IMR-90 (cell line): Measurements from ENCODE around the gene CDT1. TPM values are rescaled to one million over a fixed set of nuclear protein-coding genes. Genes with fewer than 3 reads are reported as not detected.

Experiments
- ATAC-seq: fragments of 200-7000 bp; cut with Tn5 transposase; 2 replicates; pipeline ENCODE4 v1.9.1; 2020; ENCODE audit warnings: low read depth, mild to moderate bottlenecking, moderate library complexity
- BruUV-seq: library from RNA; stranded (reverse); fragments of 400-500 nt; replicated peaks from 2 replicates; lab custom pipeline; 2021; lab: Mats Ljungman, UMichigan
- CTCF ChIA-PET: fragments of 300-600 bp; formaldehyde crosslinking; extraction: SDS; loops from one replicate; lab custom pipeline; 2021; ENCODE audit warnings: antibody characterized with exemption; lab: Yijun Ruan, JAX
- POLR2A ChIA-PET: fragments of 300-600 bp; sonication (Branson Sonifier 250); formaldehyde crosslinking; loops from one replicate; lab custom pipeline; 2022; ENCODE audit warnings: antibody characterized with exemption; ENCODE audit not compliant: unreplicated experiment; lab: Charles Lee
- DNase-seq: peaks from one replicate; pipeline ENCODE4 v3.0.0; 2013
- H2AFZ ChIP-seq: replicated peaks from 2 replicates; pipeline ENCODE3; 2013; ENCODE audit warnings: low read length, mild to moderate bottlenecking; ENCODE audit not compliant: poor library complexity
- H2AK5ac ChIP-seq: 2 replicates; pipeline ENCODE4 v1.6.1; 2013; ENCODE audit warnings: low read depth, low read length, inconsistent platforms
- H2AK9ac ChIP-seq: replicated peaks from 2 replicates; pipeline ENCODE3; 2013; ENCODE audit warnings: mild to moderate bottlenecking, low read depth, low read length, moderate library complexity; ENCODE audit not compliant: poor library complexity
- H2BK120ac ChIP-seq: 2 replicates; pipeline ENCODE4 v1.6.1; 2013; ENCODE audit warnings: low read depth, low read length, inconsistent platforms
- H2BK15ac ChIP-seq: 3 replicates; pipeline ENCODE4 v1.6.1; 2013; ENCODE audit warnings: low read depth, low read length, inconsistent platforms
- H2BK20ac ChIP-seq: 2 replicates; pipeline ENCODE4 v1.6.1; 2013; ENCODE audit warnings: low read depth, mild to moderate bottlenecking, inconsistent platforms, low read length, moderate library complexity
- H2BK5ac ChIP-seq: 2 replicates; pipeline ENCODE4 v1.6.1; 2013; ENCODE audit warnings: mild to moderate bottlenecking, low read depth, low read length, inconsistent platforms; ENCODE audit not compliant: poor library complexity, severe bottlenecking
- H3K14ac ChIP-seq: replicated peaks from 2 replicates; pipeline ENCODE4 v1.6.1; 2013; ENCODE audit warnings: low read depth, low read length, inconsistent platforms
- H3K18ac ChIP-seq: 2 replicates; pipeline ENCODE4 v1.6.1; 2013; ENCODE audit warnings: low read depth, low read length, control low read depth
- H3K23ac ChIP-seq: 2 replicates; pipeline ENCODE4 v1.6.1; 2013; ENCODE audit warnings: low read depth, low read length, inconsistent platforms
- H3K27ac ChIP-seq: 2 replicates; pipeline ENCODE4 v1.5.1; 2013; ENCODE audit warnings: mild to moderate bottlenecking, control low read depth, low read length; ENCODE audit not compliant: insufficient read depth
- H3K27me3 ChIP-seq: 2 replicates; pipeline ENCODE4 v1.6.1; 2013; ENCODE audit warnings: low read length; ENCODE audit not compliant: control insufficient read depth, insufficient read depth
- H3K36me3 ChIP-seq: 2 replicates; pipeline ENCODE4 v1.6.1; 2013; ENCODE audit warnings: low read length, mixed read lengths; ENCODE audit not compliant: control insufficient read depth, insufficient read depth
- H3K4ac ChIP-seq: 2 replicates; pipeline ENCODE4 v1.6.1; 2013; ENCODE audit warnings: low read depth, low read length, inconsistent platforms
- H3K4me1 ChIP-seq: 2 replicates; pipeline ENCODE4 v1.6.1; 2013; ENCODE audit warnings: low read length, mixed read lengths; ENCODE audit not compliant: control insufficient read depth, insufficient read depth
- H3K4me2 ChIP-seq: 2 replicates; pipeline ENCODE4 v1.6.1; 2013; ENCODE audit warnings: low read depth, mild to moderate bottlenecking, control low read depth, low read length, moderate library complexity
- H3K4me3 ChIP-seq: 2 replicates; pipeline ENCODE4 v1.5.1; 2013; ENCODE audit warnings: low read depth, mild to moderate bottlenecking, control low read depth, low read length, moderate library complexity; ENCODE audit not compliant: insufficient read depth
- H3K56ac ChIP-seq: 2 replicates; pipeline ENCODE4 v1.6.1; 2013; ENCODE audit warnings: low read length, inconsistent platforms; ENCODE audit not compliant: insufficient read depth; ENCODE audit errors: extremely low read depth
- H3K79me1 ChIP-seq, 2 experiments: 2 replicates each; pipeline ENCODE4 v1.6.1; 2013; ENCODE audit warnings: low read length in 2 of 2, inconsistent platforms in 1 of 2, low read depth in 1 of 2
- H3K9ac ChIP-seq: 2 replicates; pipeline ENCODE4 v1.6.1; 2013; ENCODE audit warnings: low read depth, low read length, control low read depth
- H3K9me1 ChIP-seq: 2 replicates; pipeline ENCODE4 v1.6.1; 2013; ENCODE audit warnings: low read length, inconsistent platforms; ENCODE audit not compliant: insufficient read depth
- H3K9me3 ChIP-seq: 2 replicates; pipeline ENCODE4 v1.6.1; 2013; ENCODE audit warnings: low read length; ENCODE audit not compliant: control insufficient read depth, insufficient read depth
- H4K20me1 ChIP-seq: 2 replicates; pipeline ENCODE4 v1.6.1; 2013; ENCODE audit warnings: low read length, inconsistent platforms; ENCODE audit not compliant: insufficient read depth
- H4K5ac ChIP-seq: 2 replicates; pipeline ENCODE4 v1.6.1; 2013; ENCODE audit warnings: mild to moderate bottlenecking, low read depth, low read length, control low read depth
- H4K8ac ChIP-seq, 2 experiments: 2 replicates each; pipeline ENCODE4 v1.6.1; 2013; ENCODE audit warnings: low read depth in 2 of 2, low read length in 2 of 2, control low read depth in 1 of 2, inconsistent platforms in 1 of 2
- H4K91ac ChIP-seq: 2 replicates; pipeline ENCODE4 v1.6.1; 2013; ENCODE audit warnings: low read depth, low read length, inconsistent platforms; ENCODE audit not compliant: insufficient read depth
- CHD1 ChIP-seq: IDR thresholded peaks from 2 replicates; pipeline ENCODE4 v1.6.1; 2012; ENCODE audit warnings: low read depth, low read length, improper control_type of control experiment
- RCOR1 ChIP-seq: IDR thresholded peaks from 2 replicates; pipeline ENCODE4 v1.6.1; 2012; ENCODE audit warnings: mild to moderate bottlenecking, low read length, improper control_type of control experiment; ENCODE audit not compliant: insufficient replicate concordance
- WGBS, 2 experiments: methylation state at CpG; one replicate each; pipeline versions ENCODE4 v1.1.5 to v1.1.7; 2013; ENCODE audit warnings: missing lambda C conversion rate in 2 of 2; ENCODE audit not compliant: insufficient read length in 1 of 2; ENCODE audit errors: extremely low coverage in 2 of 2; 5-methylcytosine and 5-hydroxymethylcytosine counted together
- dilution Hi-C: fragments of 300-500 bp; cut with HindIII; formaldehyde crosslinking; loops from one replicate; pipeline ENCODE4 v1.14.3; 2018; ENCODE audit warnings: low sequenced_read_pairs; ENCODE audit not compliant: unreplicated experiment
- in situ Hi-C: fragments of 300-500 bp; cut with MboI; formaldehyde crosslinking; loops from 3 replicates; pipeline ENCODE4 v1.14.3; 2019; ENCODE audit warnings: low sequenced_read_pairs, inconsistent platforms, mixed read lengths
- intact Hi-C: fragments of 100-400 bp; cut with micrococcal nuclease; formaldehyde crosslinking; loops from 2 replicates; pipeline ENCODE4 v1.10.0; 2022
- polyA plus RNA-seq, 3 experiments: library from polyadenylated mRNA; depleted of rRNA; stranded (reverse); fragments of >200 nt; gene quantifications; 2 replicates each; pipeline ENCODE4 v1.2.3, GENCODE V29; 2012; ENCODE audit warnings: low replicate concordance in 1 of 3
- total RNA-seq: library from RNA; depleted of rRNA; stranded (reverse); fragments of >200 nt; gene quantifications from 2 replicates; pipeline ENCODE4 v1.2.3, GENCODE V29; 2012
- TF ChIP-seq, protein P1 (sequence below): conservative IDR thresholded peaks from 2 replicates; pipeline ENCODE4 v1.5.1; 2012; ENCODE audit warnings: mild to moderate bottlenecking, low read depth, low read length, improper control_type of control experiment
- TF ChIP-seq, protein P2 (sequence below): fragments of 150-350 bp; IDR thresholded peaks from 2 replicates; pipeline ENCODE4 v1.6.1; 2017; ENCODE audit warnings: mild to moderate bottlenecking, antibody characterized with exemption, low read length, low read depth

Gene CDT1
- total and polyA plus RNA-seq, 2 of the 4 experiments (the other 2 are of a cell fraction), result 3.2 to 11.8 TPM

DNA sequence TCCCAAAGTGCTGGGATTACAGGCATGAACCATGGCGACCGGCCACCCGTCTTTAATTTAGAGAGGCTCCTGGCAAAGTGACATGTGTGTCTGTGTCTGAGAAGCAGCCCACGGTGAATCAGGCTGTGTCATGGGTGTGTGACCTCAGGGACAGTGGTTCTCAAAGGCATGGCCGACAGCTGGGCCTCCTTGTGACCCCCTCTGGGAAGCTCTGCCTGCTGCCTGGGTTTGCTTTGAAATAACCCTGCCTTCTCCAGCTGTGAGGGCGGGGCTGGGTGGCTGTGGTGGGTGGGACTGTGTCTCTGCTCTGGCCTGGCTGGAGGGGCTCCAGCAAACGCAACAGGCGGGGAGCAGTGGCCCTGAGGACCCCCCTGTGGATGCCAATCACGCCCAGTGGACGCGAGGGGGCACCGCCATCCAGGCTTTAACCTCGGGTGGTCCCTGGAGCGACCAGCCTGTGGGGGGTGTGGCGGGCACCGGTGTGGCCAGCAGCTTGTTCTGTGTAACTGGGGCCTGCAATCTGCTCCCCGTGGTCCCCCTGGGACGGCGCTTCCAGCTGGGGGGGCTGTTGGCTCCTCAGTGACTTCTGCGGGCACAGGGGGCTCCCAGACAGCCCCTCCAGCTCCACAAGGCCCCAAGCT is 16.9 kb downstream of the CDT1 start:
- 66% methylated on average over 3 of the region's 20 CpGs; no CpG with 5 or more reads in 1 of the 2 experiments for WGBS, 2 experiments
- BruUV-seq, result no TSS peak
- no peak overlapping the region for H2BK15ac ChIP-seq
- TF ChIP-seq, protein P1, sequence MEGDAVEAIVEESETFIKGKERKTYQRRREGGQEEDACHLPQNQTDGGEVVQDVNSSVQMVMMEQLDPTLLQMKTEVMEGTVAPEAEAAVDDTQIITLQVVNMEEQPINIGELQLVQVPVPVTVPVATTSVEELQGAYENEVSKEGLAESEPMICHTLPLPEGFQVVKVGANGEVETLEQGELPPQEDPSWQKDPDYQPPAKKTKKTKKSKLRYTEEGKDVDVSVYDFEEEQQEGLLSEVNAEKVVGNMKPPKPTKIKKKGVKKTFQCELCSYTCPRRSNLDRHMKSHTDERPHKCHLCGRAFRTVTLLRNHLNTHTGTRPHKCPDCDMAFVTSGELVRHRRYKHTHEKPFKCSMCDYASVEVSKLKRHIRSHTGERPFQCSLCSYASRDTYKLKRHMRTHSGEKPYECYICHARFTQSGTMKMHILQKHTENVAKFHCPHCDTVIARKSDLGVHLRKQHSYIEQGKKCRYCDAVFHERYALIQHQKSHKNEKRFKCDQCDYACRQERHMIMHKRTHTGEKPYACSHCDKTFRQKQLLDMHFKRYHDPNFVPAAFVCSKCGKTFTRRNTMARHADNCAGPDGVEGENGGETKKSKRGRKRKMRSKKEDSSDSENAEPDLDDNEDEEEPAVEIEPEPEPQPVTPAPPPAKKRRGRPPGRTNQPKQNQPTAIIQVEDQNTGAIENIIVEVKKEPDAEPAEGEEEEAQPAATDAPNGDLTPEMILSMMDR, result no peak
- no peak for TF ChIP-seq CHD1
- TF ChIP-seq RCOR1, result no peak
- TF ChIP-seq, protein P2, sequence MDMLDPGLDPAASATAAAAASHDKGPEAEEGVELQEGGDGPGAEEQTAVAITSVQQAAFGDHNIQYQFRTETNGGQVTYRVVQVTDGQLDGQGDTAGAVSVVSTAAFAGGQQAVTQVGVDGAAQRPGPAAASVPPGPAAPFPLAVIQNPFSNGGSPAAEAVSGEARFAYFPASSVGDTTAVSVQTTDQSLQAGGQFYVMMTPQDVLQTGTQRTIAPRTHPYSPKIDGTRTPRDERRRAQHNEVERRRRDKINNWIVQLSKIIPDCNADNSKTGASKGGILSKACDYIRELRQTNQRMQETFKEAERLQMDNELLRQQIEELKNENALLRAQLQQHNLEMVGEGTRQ, result no peak
- H3K9me3 ChIP-seq, result no peaks in the 10 kb centered on the region
- H4K91ac ChIP-seq, result no peak overlapping the region
- no peak overlapping the region for H3K27ac ChIP-seq
- H2AK5ac ChIP-seq, result no peak overlapping the region
- H3K4me3 ChIP-seq, result no peak overlapping the region
- H3K4ac ChIP-seq, result no peak overlapping the region
- in situ Hi-C loops (no loop called here), intact Hi-C loops (no loop called here), dilution Hi-C loops (no loop called here)
- H2BK5ac ChIP-seq, result no peak overlapping the region
- no peak overlapping the region for H2BK120ac ChIP-seq
- no peak overlapping the region for H3K9ac ChIP-seq
- ChIA-PET CTCF (no interaction called here), POLR2A (no interaction called here)
- no peak overlapping the region for H3K4me2 ChIP-seq
- no peak overlapping the region for H4K5ac ChIP-seq
- no peak for ATAC-seq
- peaks cover 12% of the 10 kb centered on the region for H3K4me1 ChIP-seq
- no peak overlapping the region for H3K23ac ChIP-seq
- peaks cover 17% of the 10 kb centered on the region; the same call in 1 of the 2 replicates for H3K36me3 ChIP-seq
- H3K27me3 ChIP-seq, result no peaks in the 10 kb centered on the region
- no peak overlapping the region for H2AK9ac ChIP-seq
- no peak overlapping the region for H3K56ac ChIP-seq
- no peaks in the 10 kb centered on the region for H3K79me1 ChIP-seq
- H3K18ac ChIP-seq, result no peak overlapping the region
- DNase-seq, result no peak
- H2AFZ ChIP-seq, result no peak overlapping the region
- H4K20me1 ChIP-seq, result no peaks in the 10 kb centered on the region
- H3K9me1 ChIP-seq, result peaks cover 5% of the 10 kb centered on the region
- no peak overlapping the region for H4K8ac ChIP-seq
- no peak overlapping the region for H2BK20ac ChIP-seq
- H3K14ac ChIP-seq, result no peak overlapping the region
